OCI-LY3 (cell line): ENCODE results near the gene OR1K1.

ENCODE experiments used
- CTCF ChIP-seq: fragments of 200-600, 300-600 bp; sonication (generic); IDR thresholded peaks from 2 replicates; pipeline ENCODE4 v1.5.1; 2014; ENCODE audit warnings: antibody characterized with exemption, low read length, low read depth
- EZH2phosphoT487 ChIP-seq: fragments of 200-600 bp; shearing (Covaris generic); IDR thresholded peaks from 2 replicates; pipeline ENCODE4 v1.6.1; 2018; ENCODE audit warnings: antibody characterized with exemption, mixed run types, low read depth

- no peak for TF ChIP-seq CTCF
- no peak for TF ChIP-seq EZH2phosphoT487
These were observed 22.9 kb upstream of the OR1K1 start for GRCh38 chr9:122777052-122777451.
